Fibroblast of lung (primary cell): ENCODE results near the gene LIG1. TPM values are rescaled to one million over a fixed set of nuclear protein-coding genes. Genes with fewer than 3 reads are reported as not detected.

Experiments
- DNase-seq, 2 donors: peaks; one replicate each; pipeline versions ENCODE4 v3.0.0 to v3.0.0-alpha.2; 2010; ENCODE audit warnings: low read depth in 2 of 2
- H2AFZ ChIP-seq: 2 replicates; pipeline ENCODE4 v1.5.1; 2012; ENCODE audit warnings: low read length, control low read depth, inconsistent platforms
- H3K27ac ChIP-seq: 2 replicates; pipeline ENCODE4 v1.5.1; 2011; ENCODE audit warnings: low read length, control low read depth; ENCODE audit not compliant: insufficient read depth
- H3K27me3 ChIP-seq: 2 replicates; pipeline ENCODE4 v1.5.1; 2011; ENCODE audit warnings: mild to moderate bottlenecking, low read length; ENCODE audit not compliant: control insufficient read depth, insufficient read depth
- H3K36me3 ChIP-seq: 2 replicates; pipeline ENCODE4 v1.5.1; 2011; ENCODE audit warnings: low read length; ENCODE audit not compliant: control insufficient read depth, insufficient read depth
- H3K4me1 ChIP-seq: 2 replicates; pipeline ENCODE4 v1.5.1; 2011; ENCODE audit warnings: low read length; ENCODE audit not compliant: control insufficient read depth, insufficient read depth; ENCODE audit errors: extremely low read depth
- H3K4me2 ChIP-seq: 2 replicates; pipeline ENCODE4 v1.5.1; 2011; ENCODE audit warnings: low read length, control low read depth; ENCODE audit not compliant: insufficient read depth; ENCODE audit errors: extremely low read depth
- H3K4me3 ChIP-seq, 4 experiments: fragments of 200-600 bp in 1 of 4; sonication (generic) in 1 of 4; replicated peaks in 1 of 4; 2 replicates each; pipeline ENCODE4 v1.5.1; 2011 to 2016; ENCODE audit warnings: low read length in 4 of 4, low read depth in 3 of 4, mild to moderate bottlenecking in 3 of 4, control low read depth in 2 of 4, inconsistent platforms in 1 of 4, mixed read lengths in 1 of 4; ENCODE audit not compliant: insufficient read depth in 1 of 4; ENCODE audit errors: control extremely low read depth in 1 of 4
- H3K79me2 ChIP-seq: 2 replicates; pipeline ENCODE4 v1.5.1; 2012; ENCODE audit warnings: mild to moderate bottlenecking, low read length, inconsistent platforms; ENCODE audit not compliant: control insufficient read depth, insufficient read depth
- H3K9ac ChIP-seq: 2 replicates; pipeline ENCODE4 v1.5.1; 2011; ENCODE audit warnings: mild to moderate bottlenecking, low read length, control low read depth; ENCODE audit not compliant: insufficient read depth
- H3K9me3 ChIP-seq: 2 replicates; pipeline ENCODE4 v1.5.1; 2012; ENCODE audit warnings: low read depth, low read length; ENCODE audit not compliant: control insufficient read depth, insufficient read depth
- H4K20me1 ChIP-seq: 2 replicates; pipeline ENCODE4 v1.5.1; 2011; ENCODE audit warnings: low read length; ENCODE audit not compliant: control insufficient read depth, insufficient read depth; ENCODE audit errors: extremely low read depth
- CTCF ChIP-seq, 2 donors: IDR thresholded peaks in 1 of 2; conservative IDR thresholded peaks in 1 of 2; 1 replicate in 1 of 2; 2 replicates in 1 of 2; pipeline ENCODE4 v1.5.1; 2011 to 2012; ENCODE audit warnings: low read length in 2 of 2, control low read depth in 1 of 2, inconsistent platforms in 1 of 2, low read depth in 1 of 2, mild to moderate bottlenecking in 1 of 2
- EZH2 ChIP-seq: IDR thresholded peaks from 2 replicates; pipeline ENCODE4 v1.5.1; 2012; ENCODE audit warnings: low read length, control low read depth, mild to moderate bottlenecking; ENCODE audit errors: missing control alignments
- polyA plus RNA-seq, 2 donors: library from polyadenylated mRNA; depleted of rRNA in 1 of 2; stranded (reverse) in 1 of 2; unstranded in 1 of 2; fragments of >200 nt; gene quantifications; 2 replicates each; pipeline ENCODE4 v1.2.1, GENCODE V29; 2011 to 2012; ENCODE audit warnings: missing spikeins in 1 of 2
- total RNA-seq: library from RNA; depleted of rRNA; stranded (reverse); fragments of >200 nt; gene quantifications from 2 replicates; pipeline ENCODE4 v1.2.1, GENCODE V29; 2014

Gene LIG1
- total and polyA plus RNA-seq, 2 donors (not counting 1 experiment from before 2014, with no cell fraction given), result 10.6 TPM

DNA sequence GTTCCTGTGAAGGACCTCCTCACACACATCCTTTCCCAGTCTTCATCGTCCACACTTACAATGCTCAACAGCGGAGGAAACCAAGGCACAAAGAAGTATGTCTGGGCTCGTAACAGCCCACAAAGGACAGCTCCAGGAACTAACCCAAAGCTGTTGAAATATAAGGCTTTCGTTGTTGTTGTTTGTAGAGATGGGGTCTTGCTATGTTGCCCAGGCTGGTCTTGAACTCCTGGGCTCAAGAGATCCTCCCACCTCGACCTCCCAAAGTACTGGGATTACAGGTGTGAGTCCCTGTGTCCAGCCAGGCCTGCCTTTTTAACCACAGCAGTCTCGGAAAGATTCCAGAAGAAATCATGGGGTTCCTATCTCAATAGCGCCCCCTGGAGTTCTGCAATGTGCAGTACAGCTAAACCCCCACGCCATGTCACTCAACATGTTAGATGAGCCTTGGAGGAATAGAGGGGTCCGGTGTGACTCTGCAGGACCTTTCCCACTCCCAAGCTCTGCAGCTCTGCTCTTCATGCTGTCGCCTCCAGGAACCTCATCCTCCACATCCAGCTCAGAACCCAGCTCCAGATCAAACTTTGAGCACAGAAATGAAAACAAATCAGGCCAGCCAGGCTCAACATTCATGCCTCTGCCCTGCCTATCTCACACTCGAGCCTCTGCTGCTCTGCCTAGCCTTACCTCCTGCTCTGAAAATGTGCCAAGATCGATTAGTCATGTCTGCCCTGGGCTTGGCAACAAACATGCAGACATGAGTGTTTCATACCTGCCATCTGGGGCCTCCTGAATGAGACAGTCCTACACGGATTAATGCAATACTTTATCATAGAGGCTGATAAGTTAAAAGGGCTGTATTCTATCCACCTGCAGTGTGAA is 67.0 kb downstream of the LIG1 start:
- H3K9ac ChIP-seq, result no peak overlapping the region

DNA sequence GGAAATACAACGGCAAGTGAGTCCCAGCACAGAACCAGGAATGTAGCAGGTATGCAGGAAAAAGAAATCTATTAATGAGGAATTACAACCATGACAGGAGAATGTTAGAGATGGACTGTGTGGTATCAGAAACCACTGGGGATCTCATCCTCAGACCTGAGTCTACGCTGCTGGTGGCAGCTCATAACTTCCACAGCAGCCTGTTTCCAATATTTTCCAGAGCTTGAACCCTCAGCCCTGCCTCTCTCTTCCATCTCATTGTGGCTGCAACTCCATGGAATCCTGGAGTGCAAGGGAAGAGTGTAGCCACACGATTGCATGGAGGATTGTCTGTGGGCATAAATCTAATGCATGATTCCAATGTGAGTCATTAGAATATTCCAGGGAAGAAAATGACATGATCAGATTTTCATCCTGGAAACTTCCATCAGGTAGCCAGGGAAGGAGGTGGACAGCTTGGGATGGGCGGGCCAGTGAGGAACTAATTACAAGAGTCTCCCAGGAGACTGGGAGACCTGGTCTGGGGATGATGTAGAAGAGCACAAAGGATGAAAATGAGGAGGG is 74.5 kb downstream of the LIG1 start:
- TF ChIP-seq EZH2 (no peak), CTCF (conservative IDR thresholded peaks at IDR 0.05 in 1 of 2, IDR thresholded peaks at IDR 0.05 in 1 of 2; ENCODE audit: low read depth in 1 of 2, low read length in 2 of 2) (no peak)
- no peaks in the 10 kb centered on the region for H3K36me3 ChIP-seq
- H3K27ac ChIP-seq, result no peak overlapping the region
- peaks cover 3% of the 10 kb centered on the region for H3K27me3 ChIP-seq
- H4K20me1 ChIP-seq, result no peaks in the 10 kb centered on the region
- no peaks in the 10 kb centered on the region for H3K79me2 ChIP-seq
- no peaks in the 10 kb centered on the region for H3K9me3 ChIP-seq
- H3K4me1 ChIP-seq, result no peaks in the 10 kb centered on the region
- no peak overlapping the region for H3K9ac ChIP-seq
- no peak overlapping the region for H2AFZ ChIP-seq
- peak in 1 of 2 donors; percentile 45 for DNase-seq
- no peak overlapping the region for H3K4me2 ChIP-seq
- no peak overlapping the region for H3K4me3 ChIP-seq

More for the DNA sequence above, 67.0 kb downstream of the LIG1 start:
- no peak overlapping the region for H3K4me2 ChIP-seq
- H4K20me1 ChIP-seq, result no peaks in the 10 kb centered on the region
- peak; percentile 35 to 68 for DNase-seq
- H3K36me3 ChIP-seq, result no peaks in the 10 kb centered on the region
- H3K79me2 ChIP-seq, result no peaks in the 10 kb centered on the region
- no peaks in the 10 kb centered on the region for H3K27me3 ChIP-seq
- no peak overlapping the region for H3K27ac ChIP-seq
- H3K4me1 ChIP-seq, result peaks cover 4% of the 10 kb centered on the region
- H2AFZ ChIP-seq, result no peak overlapping the region
- H3K4me3 ChIP-seq, result no peak overlapping the region
- TF ChIP-seq EZH2 (no peak), CTCF (conservative IDR thresholded peaks at IDR 0.05 in 1 of 2, IDR thresholded peaks at IDR 0.05 in 1 of 2; ENCODE audit: low read depth in 1 of 2, low read length in 2 of 2) (peak; percentile 60 to 66)
- H3K9me3 ChIP-seq, result no peaks in the 10 kb centered on the region

GRCh38 chr19:48094855-48095203 is 75.3 kb downstream of the LIG1 start:
- Histone ChIP-seq H3K36me3 (no peaks in the 10 kb centered on the region), H3K4me1 (no peaks in the 10 kb centered on the region), H3K9ac (no peak overlapping the region), H2AFZ (no peak overlapping the region), H4K20me1 (no peaks in the 10 kb centered on the region), H3K9me3 (no peaks in the 10 kb centered on the region), H3K4me2 (no peak overlapping the region), H3K27me3 (peaks cover 3% of the 10 kb centered on the region), H3K27ac (no peak overlapping the region), H3K79me2 (no peaks in the 10 kb centered on the region), H3K4me3 (no peak overlapping the region)
- TF ChIP-seq EZH2 (no peak), CTCF (conservative IDR thresholded peaks at IDR 0.05 in 1 of 2, IDR thresholded peaks at IDR 0.05 in 1 of 2; ENCODE audit: low read depth in 1 of 2, low read length in 2 of 2) (no peak)
- DNase-seq, result no peak
